ENCODE results near the gene STK16. TPM values are rescaled to one million over a fixed set of nuclear protein-coding genes. Genes with fewer than 3 reads are reported as not detected.

Gene STK16
- total RNA-seq, 4 donors from 2014 or later, result 4.4 to 19.3 (median 14.2) TPM

DNA sequence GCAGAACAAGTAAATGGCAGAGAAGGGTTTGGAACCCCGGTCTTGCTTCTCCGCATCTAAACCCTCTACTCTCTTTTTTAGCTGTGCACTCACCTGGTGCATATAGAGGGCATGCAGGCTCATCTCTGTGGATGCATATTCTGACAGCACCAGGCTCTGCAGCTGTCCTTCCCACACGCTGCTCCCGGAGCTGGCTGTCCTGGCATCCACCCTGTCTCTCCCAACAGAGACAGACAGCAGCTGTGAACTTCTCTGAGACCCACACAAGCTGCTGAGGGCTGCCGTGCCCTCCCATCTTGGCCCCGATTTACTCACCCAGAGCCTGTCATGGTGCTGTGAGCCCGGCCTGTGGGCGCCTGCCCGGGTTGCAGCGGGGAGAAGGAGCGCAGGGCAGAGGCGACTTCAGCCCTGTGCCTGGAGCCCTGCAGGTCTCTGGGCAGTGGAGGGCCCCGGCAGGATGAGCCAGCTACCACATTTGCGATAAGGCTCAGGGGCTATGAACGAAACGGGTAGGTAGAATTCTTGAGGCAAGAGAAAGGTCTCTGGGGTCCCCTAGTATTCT, 23.2 kb upstream of the STK16 start:
- Histone ChIP-seq H3K4me3 (no peak overlapping the region), H3K27me3 (no peaks in the 10 kb centered on the region), H3K9me3 (no peaks in the 10 kb centered on the region), H3K4me1 (peaks cover 18 to 29% of the 10 kb centered on the region in 2 donors), H3K27ac (no peak overlapping the region), H3K36me3 (peaks cover 9 to 71% of the 10 kb centered on the region in 2 donors)
- intact Hi-C loops (cut with DNase I; ENCODE audit: low total_unique reads), result no loop called here
- ATAC-seq (no peak), DNase-seq (no peak)
- TF ChIP-seq POLR2A (IDR thresholded peaks at IDR 0.05), result no peak
- TF ChIP-seq, protein P1, sequence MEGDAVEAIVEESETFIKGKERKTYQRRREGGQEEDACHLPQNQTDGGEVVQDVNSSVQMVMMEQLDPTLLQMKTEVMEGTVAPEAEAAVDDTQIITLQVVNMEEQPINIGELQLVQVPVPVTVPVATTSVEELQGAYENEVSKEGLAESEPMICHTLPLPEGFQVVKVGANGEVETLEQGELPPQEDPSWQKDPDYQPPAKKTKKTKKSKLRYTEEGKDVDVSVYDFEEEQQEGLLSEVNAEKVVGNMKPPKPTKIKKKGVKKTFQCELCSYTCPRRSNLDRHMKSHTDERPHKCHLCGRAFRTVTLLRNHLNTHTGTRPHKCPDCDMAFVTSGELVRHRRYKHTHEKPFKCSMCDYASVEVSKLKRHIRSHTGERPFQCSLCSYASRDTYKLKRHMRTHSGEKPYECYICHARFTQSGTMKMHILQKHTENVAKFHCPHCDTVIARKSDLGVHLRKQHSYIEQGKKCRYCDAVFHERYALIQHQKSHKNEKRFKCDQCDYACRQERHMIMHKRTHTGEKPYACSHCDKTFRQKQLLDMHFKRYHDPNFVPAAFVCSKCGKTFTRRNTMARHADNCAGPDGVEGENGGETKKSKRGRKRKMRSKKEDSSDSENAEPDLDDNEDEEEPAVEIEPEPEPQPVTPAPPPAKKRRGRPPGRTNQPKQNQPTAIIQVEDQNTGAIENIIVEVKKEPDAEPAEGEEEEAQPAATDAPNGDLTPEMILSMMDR (IDR thresholded peaks at IDR 0.05 in 4 of 5, conservative IDR thresholded peaks at IDR 0.05 in 1 of 5), result no peak
- in situ Hi-C loops (cut with MboI; ENCODE audit: low sequenced_read_pairs in 4 of 4), result no loop called here

DNA sequence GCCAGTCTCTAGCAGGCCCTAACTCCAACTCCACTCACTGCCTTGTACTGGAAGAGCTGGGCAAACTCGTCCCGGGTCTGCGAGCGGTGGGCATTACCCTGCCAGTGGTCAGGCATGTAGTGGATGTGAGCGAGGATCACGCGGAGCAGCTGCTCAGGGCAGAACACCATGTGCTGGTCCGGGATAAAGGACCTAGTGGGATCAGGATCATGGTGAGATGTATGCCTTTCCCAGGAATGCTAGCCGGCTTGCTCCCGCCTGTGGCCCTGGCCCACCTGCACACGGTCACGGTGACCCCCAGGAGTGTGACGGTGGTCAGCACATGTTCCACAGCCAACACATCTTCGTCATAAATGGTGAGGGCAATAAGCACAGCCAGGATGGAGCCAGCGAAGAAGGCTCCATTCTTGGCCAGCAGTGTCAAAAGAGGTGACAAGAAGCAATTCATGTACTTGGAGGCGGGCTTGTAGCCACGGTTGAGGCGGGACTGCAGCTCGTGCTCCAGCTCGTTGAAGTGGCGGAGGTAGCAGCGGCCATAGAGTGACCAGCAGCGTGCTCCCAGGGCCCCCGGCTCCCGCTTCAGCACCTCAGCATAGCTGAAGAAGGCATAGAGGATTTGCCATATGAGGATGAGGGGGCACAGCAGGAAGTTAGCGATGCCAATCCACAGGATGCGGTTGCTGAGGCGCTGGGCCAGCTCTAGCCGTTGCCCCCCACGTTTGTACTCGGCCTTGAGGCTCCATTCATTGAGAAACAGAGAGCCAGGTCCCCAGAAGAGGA, 21.3 kb upstream of the STK16 start:
- H3K4me1 ChIP-seq, result peaks cover 24 to 26% of the 10 kb centered on the region in 2 donors
- in situ Hi-C loops (cut with MboI; ENCODE audit: low sequenced_read_pairs in 4 of 4) (no loop called here), intact Hi-C loops (cut with DNase I; ENCODE audit: low total_unique reads) (no loop called here)
- ATAC-seq (no peak), DNase-seq (no peak)
- H3K27me3 ChIP-seq, result no peaks in the 10 kb centered on the region
- H3K27ac ChIP-seq, result no peak overlapping the region
- H3K4me3 ChIP-seq, result no peak overlapping the region
- H3K36me3 ChIP-seq, result peaks cover 9 to 80% of the 10 kb centered on the region in 2 donors
- no peak for TF ChIP-seq POLR2A (IDR thresholded peaks at IDR 0.05)
- TF ChIP-seq, protein P1 (IDR thresholded peaks at IDR 0.05 in 4 of 5, conservative IDR thresholded peaks at IDR 0.05 in 1 of 5), result no peak
- H3K9me3 ChIP-seq, result no peaks in the 10 kb centered on the region

DNA sequence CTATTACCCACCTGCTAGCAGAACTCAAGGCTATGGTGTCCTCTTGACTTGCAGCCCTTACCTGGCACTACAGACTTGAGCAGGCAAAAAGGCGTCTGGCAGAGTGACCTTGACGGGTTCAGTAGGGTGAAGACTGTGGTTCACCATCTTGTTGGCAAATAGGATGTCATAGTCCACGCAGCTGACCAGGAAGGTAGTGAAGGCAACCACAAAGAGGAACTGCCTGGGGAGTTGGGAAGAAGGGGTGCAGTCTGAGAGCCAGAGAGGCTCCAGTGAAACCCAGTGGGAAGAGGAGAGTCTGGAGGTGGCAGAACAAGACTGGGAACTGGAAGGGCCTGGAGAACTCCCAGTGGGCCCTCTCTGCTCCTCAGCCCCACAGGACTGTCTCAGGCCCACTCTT, 19.9 kb upstream of the STK16 start:
- no peak for DNase-seq
- Histone ChIP-seq H3K9me3 (no peaks in the 10 kb centered on the region), H3K27ac (no peak overlapping the region), H3K36me3 (peaks cover 9 to 73% of the 10 kb centered on the region in 2 donors), H3K4me1 (peaks cover 14 to 18% of the 10 kb centered on the region in 2 donors), H3K27me3 (no peaks in the 10 kb centered on the region), H3K4me3 (no peak overlapping the region)
- intact Hi-C loops (cut with DNase I; ENCODE audit: low total_unique reads) (loop anchor here (5.0 kb wide), 1 partner anchor 272 kb away; the partner anchor contains the start of gene GMPPA), in situ Hi-C loops (cut with MboI; ENCODE audit: low sequenced_read_pairs in 4 of 4) (no loop called here)
- ATAC-seq, result no peak
- no peak for TF ChIP-seq POLR2A (IDR thresholded peaks at IDR 0.05)
- TF ChIP-seq, protein P1 (IDR thresholded peaks at IDR 0.05 in 4 of 5, conservative IDR thresholded peaks at IDR 0.05 in 1 of 5), result no peak

DNA sequence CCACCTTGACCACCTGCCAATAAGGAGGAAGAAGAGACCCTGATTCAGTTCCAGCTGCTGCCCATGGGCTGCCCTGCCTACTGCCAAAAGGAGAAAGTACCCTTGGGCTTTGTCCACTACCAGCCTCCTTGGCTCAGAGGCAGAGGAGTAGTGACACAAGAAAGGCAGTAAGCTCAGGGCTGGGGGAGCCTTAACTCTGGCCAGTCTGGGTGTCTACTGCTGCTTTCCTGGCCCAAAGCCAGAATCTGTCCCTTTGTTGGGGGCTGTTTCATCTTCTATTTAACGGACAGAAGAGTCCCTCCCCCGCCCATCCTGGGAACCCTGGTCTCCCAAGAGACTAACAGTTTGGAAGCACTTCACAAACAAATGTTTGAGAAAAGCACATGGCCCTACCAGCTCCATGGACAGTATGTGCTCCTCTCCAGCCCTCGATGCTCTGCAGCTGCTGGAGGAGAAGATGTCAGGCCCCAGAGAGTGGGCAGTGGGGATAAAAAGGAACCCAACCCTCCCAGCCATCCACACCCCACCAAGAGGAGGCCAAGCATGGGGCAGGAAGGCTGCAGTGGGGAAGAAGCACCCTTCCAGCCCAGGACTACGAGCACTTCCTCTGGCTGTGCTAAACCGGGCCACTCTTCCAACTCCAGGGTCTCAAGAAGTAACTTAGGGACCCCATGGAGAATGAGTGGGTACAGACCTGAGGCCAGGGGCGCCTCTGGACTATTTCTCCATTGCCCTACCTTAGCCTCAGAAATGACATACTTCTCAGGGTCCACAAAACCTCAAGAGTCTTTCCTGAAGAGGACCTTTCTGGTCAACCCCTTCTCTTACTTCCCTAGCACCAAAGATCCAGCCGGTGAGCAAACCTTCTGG, 17.0 kb upstream of the STK16 start:
- Histone ChIP-seq H3K27ac (peak overlapping the region; percentile 85 to 99 (median 90)), H3K4me1 (peaks cover 22 to 27% of the 10 kb centered on the region in 2 donors), H3K9me3 (no peaks in the 10 kb centered on the region), H3K27me3 (no peaks in the 10 kb centered on the region), H3K4me3 (peak overlapping the region; percentile 73 to 95 (median 90)), H3K36me3 (peaks cover 9 to 59% of the 10 kb centered on the region in 2 donors)
- no peak for ATAC-seq
- no peak for DNase-seq
- TF ChIP-seq, protein P1 (IDR thresholded peaks at IDR 0.05 in 4 of 5, conservative IDR thresholded peaks at IDR 0.05 in 1 of 5), result no peak
- no peak for TF ChIP-seq POLR2A (IDR thresholded peaks at IDR 0.05)
- intact Hi-C loops (cut with DNase I; ENCODE audit: low total_unique reads) (loop anchor here (5.0 kb wide), 1 partner anchor 269 kb away; the partner anchor contains the start of gene GMPPA), in situ Hi-C loops (cut with MboI; ENCODE audit: low sequenced_read_pairs in 4 of 4) (no loop called here)
